ENCODE measurements around the gene ZNF76. TPM values are rescaled to one million over a fixed set of nuclear protein-coding genes. Genes with fewer than 3 reads are reported as not detected.

ZNF76 gene
- total and polyA plus RNA-seq, 2 of the 8 experiments (the other 6 are each of a cell fraction or from before 2014, with no cell fraction given): 17.9 to 23.9 TPM

- H2AK5ac ChIP-seq (ENCODE audit: low read depth, low read length): no peak overlapping the region
- no peak overlapping the region for H3K56ac ChIP-seq (replicated peaks; ENCODE audit: insufficient read length, low read depth, low read length)
- H3K4me1 ChIP-seq (replicated peaks in 1 of 4; ENCODE audit: control insufficient read depth in 3 of 4, insufficient read depth in 4 of 4, low read length in 3 of 4): peaks cover 0 to 2% (median under 1%) of the 10 kb centered on the region in 4 experiments; a peak in 3 of 7 replicates
- no peaks in the 10 kb centered on the region for H3K23me2 ChIP-seq (ENCODE audit: low read depth, low read length)
- FAIRE-seq: no peak
- H4K20me1 ChIP-seq (replicated peaks in 1 of 2; ENCODE audit: control insufficient read depth in 1 of 2, insufficient read depth in 2 of 2, low read length in 2 of 2): peaks cover 4 to 6% of the 10 kb centered on the region in 2 experiments
- H2BK15ac ChIP-seq (ENCODE audit: low read length): no peak overlapping the region
- no peak overlapping the region for H3K9ac ChIP-seq (replicated peaks in 1 of 4; ENCODE audit: extremely low read depth in 1 of 4, low read depth in 3 of 4, low read length in 3 of 4)
- H2BK20ac ChIP-seq (ENCODE audit: low read length): no peak overlapping the region
- H3K9me3 ChIP-seq (ENCODE audit: insufficient read depth in 2 of 2, low read depth in 1 of 2, low read length in 1 of 2): no peaks in the 10 kb centered on the region
- H3K27me3 ChIP-seq (replicated peaks in 1 of 4; ENCODE audit: control insufficient read depth in 3 of 4, extremely low read depth in 1 of 4, insufficient read depth in 3 of 4, low read length in 3 of 4): peaks cover 0 to 6% (median 3%) of the 10 kb centered on the region in 4 experiments; a peak in 4 of 7 replicates
- no peak for DNase-seq (ENCODE audit: low read depth in 1 of 2, low spot score in 2 of 2)
- TF ChIP-seq CHD2 (IDR thresholded peaks at IDR 0.05; ENCODE audit: low read length) (no peak), SIN3A (conservative IDR thresholded peaks at IDR 0.05 in 1 of 2, IDR thresholded peaks at IDR 0.05 in 1 of 2; ENCODE audit: low read depth in 1 of 2, low read length in 2 of 2) (no peak), BRCA1 (IDR thresholded peaks at IDR 0.05; ENCODE audit: low read depth, low read length) (no peak), NRF1 (IDR thresholded peaks at IDR 0.05; ENCODE audit: low read depth, low read length) (no peak), YY1 (IDR thresholded peaks at IDR 0.05; ENCODE audit: low read depth, low read length) (no peak), SIRT6 (IDR thresholded peaks at IDR 0.05; ENCODE audit: low read length) (no peak), TBP (IDR thresholded peaks at IDR 0.05; ENCODE audit: low read depth, low read length) (no peak), SP1 (IDR thresholded peaks at IDR 0.05; ENCODE audit: low read depth, low read length) (no peak)
- no peaks in the 10 kb centered on the region for H3K79me1 ChIP-seq (ENCODE audit: low read depth, low read length)
- H3K14ac ChIP-seq (ENCODE audit: insufficient read length): no peak overlapping the region
- no peak overlapping the region for H2AFZ ChIP-seq (ENCODE audit: low read length)
- no peak overlapping the region for H3K27ac ChIP-seq (ENCODE audit: low read depth, low read length)
- H3K4ac ChIP-seq (replicated peaks; ENCODE audit: insufficient read length, low read depth, low read length): no peak overlapping the region
- H2BK120ac ChIP-seq (replicated peaks; ENCODE audit: low read depth, low read length): no peak overlapping the region
- H3K4me2 ChIP-seq (ENCODE audit: insufficient read depth in 1 of 2, low read depth in 2 of 2, low read length in 2 of 2): no peak overlapping the region
- H3K79me2 ChIP-seq (ENCODE audit: control insufficient read depth in 1 of 2, insufficient read depth in 2 of 2, low read length in 2 of 2): no peaks in the 10 kb centered on the region
- H4K5ac ChIP-seq (ENCODE audit: insufficient read length, low read depth, low read length): no peak overlapping the region
- WGBS, 2 experiments (ENCODE audit: extremely low coverage in 1 of 2, insufficient coverage in 1 of 2, insufficient read length in 1 of 2, insufficient replicate concordance in 2 of 2, low coverage in 1 of 2, low lambda C conversion rate in 2 of 2, missing lambda C conversion rate in 1 of 2): 89% methylated on average over 1 of the region's 1 CpG; no CpG with 5 or more reads in 1 of the 2 experiments
- H2BK5ac ChIP-seq (ENCODE audit: low read depth, low read length): no peak overlapping the region
- H4K8ac ChIP-seq (ENCODE audit: extremely low read depth, insufficient read depth, low read length): no peak overlapping the region
- no peak overlapping the region for H4K91ac ChIP-seq (replicated peaks; ENCODE audit: insufficient read length, low read length)
- H3K4me3 ChIP-seq (ENCODE audit: extremely low read depth in 1 of 4, insufficient read depth in 2 of 4, low read depth in 3 of 4, low read length in 4 of 4): no peak overlapping the region
- no peak overlapping the region for H3K18ac ChIP-seq (ENCODE audit: extremely low read depth, low read length)
- H2BK12ac ChIP-seq (ENCODE audit: low read depth, low read length): no peak overlapping the region
- no peaks in the 10 kb centered on the region; a peak in 1 of 8 replicates for H3K36me3 ChIP-seq (ENCODE audit: control insufficient read depth in 2 of 4, insufficient read depth in 4 of 4, low read length in 3 of 4)
- ChIA-PET POLR2A (ENCODE audit: partially characterized antibody) (interaction anchor here (0.8 to 3.0 kb wide), 4 partner anchors 8 to 342 kb away, joined by 3 to 12 read pairs (median 6); partner anchors contain the start of gene ANKS1A), CTCF (ENCODE audit: partially characterized antibody) (interaction anchor here (0.9 to 4.1 kb wide), 9 partner anchors 9 to 163 kb away, joined by 3 to 32 read pairs (median 3); no protein-coding TSS in a partner anchor)
- H3K23ac ChIP-seq (ENCODE audit: insufficient read length): no peak overlapping the region
These were observed 28.6 kb upstream of the ZNF76 start for GRCh38 chr6:35230950-35231349.
